ENCODE measurements around the gene GM2A. TPM values are rescaled to one million over a fixed set of nuclear protein-coding genes. Genes with fewer than 3 reads are reported as not detected.

The GM2A gene
- total and polyA plus RNA-seq, 2 of the 13 experiments (the other 11 are each of a cell fraction or from before 2014, with no cell fraction given): 14.6 to 29.6 TPM

DNA sequence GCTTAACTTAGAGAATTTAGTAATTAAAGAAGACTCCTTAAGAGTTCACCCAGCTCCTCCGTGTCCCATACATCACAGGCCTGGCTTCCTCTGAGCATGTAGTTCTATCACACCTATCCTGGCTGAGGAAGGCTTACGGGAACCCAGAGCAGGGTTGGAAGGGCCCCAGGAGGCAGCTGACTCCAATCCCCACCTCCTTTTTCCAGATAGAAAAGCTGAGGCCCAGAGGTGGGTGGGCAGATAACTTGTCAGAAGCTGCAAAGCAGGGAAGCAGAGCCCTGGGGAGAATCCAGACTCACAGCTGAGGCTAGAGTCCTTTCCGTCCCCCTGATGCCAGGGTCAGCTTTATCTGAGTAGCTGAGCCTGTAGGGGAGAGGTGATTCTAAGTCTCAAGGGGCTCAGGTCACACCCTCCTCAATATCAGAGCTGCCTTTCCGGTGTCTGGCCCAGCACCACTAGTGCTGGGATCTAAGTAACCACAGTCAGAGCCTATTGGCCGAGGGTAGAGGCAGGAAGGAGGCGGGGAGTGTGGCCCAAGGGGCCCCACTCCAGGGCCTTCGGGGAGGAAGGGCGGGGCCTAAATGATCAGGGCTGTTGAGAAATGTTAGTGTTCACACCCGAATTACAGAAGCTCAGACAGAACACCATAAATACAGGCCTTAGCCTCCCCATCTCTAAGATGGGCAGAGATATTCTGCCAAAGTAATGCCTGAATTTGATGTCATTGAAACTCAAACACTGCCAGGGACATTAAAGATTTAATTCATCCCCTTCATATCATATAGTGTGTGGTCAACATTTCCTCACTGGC lies 39.0 kb upstream of the GM2A start:
- intact Hi-C loops (cut with micrococcal nuclease; ENCODE audit: unreplicated experiment): no loop called here
- FAIRE-seq (peak; percentile 30), ATAC-seq (peak; percentile 90), DNase-seq (ENCODE audit: low spot score) (peak; percentile 45)
- WGBS (ENCODE audit: low lambda C conversion rate): 39% methylated on average over 8 of the region's 9 CpGs
- peak overlapping the region in 1 of 3 experiments; percentile 44; a peak in 2 of 6 replicates for H3K4me3 ChIP-seq (replicated peaks in 1 of 3; ENCODE audit: insufficient read depth in 1 of 3, low read depth in 2 of 3, low read length in 3 of 3)
- H2AFZ ChIP-seq (ENCODE audit: low read length): no peak overlapping the region
- peak overlapping the region; percentile 32; the same call in 1 of the 2 replicates for H3K9ac ChIP-seq (ENCODE audit: insufficient read depth, low read depth, low read length)
- no TSS peak for BruUV-seq (replicated peaks)
- no peak overlapping the region for H3K27ac ChIP-seq (ENCODE audit: extremely low read length, insufficient read depth, low read length)
- H3K36me3 ChIP-seq (replicated peaks in 1 of 2; ENCODE audit: control insufficient read depth in 1 of 2, insufficient read depth in 2 of 2, low read length in 2 of 2): no peaks in the 10 kb centered on the region
- in situ Hi-C loops (cut with HindIII; ENCODE audit: extremely low pct_ligation_motif_present, low pct_unique_long_range_greater_than_20kb): no loop called here
- ChIA-PET CTCF (ENCODE audit: low intra/inter-chr PET ratio, low total read pairs) (no interaction called here), POLR2A (interaction anchor here (0.6 to 2.5 kb wide), 5 partner anchors 10 to 68 kb away, joined by 3 to 12 read pairs (median 4); partner anchors contain the start of genes CCDC69 and GM2A)
- H3K27me3 ChIP-seq (ENCODE audit: control insufficient read depth in 1 of 2, insufficient read depth in 2 of 2, low read length in 2 of 2): no peaks in the 10 kb centered on the region
- H4K20me1 ChIP-seq (ENCODE audit: insufficient read depth, low read length): no peaks in the 10 kb centered on the region
- H3K4me1 ChIP-seq (ENCODE audit: insufficient read depth, low read length): peaks cover 49% of the 10 kb centered on the region
- H3K79me2 ChIP-seq (ENCODE audit: insufficient read depth, low read length): no peaks in the 10 kb centered on the region
- H3K4me2 ChIP-seq (ENCODE audit: low read depth, low read length): peak overlapping the region; percentile 59
- H3K9me3 ChIP-seq (ENCODE audit: low read length): no peaks in the 10 kb centered on the region
- no peak for TF ChIP-seq PHF5A (CRISPR knock-in tag; IDR thresholded peaks at IDR 0.05; ENCODE audit: low read depth, unreplicated experiment)
- TF ChIP-seq SP5 (CRISPR knock-in tag; IDR thresholded peaks at IDR 0.05; ENCODE audit: borderline replicate concordance, low read depth): 0 out of 2 replicates have a peak, but pooled peaks have one; percentile 21
- no peak for TF ChIP-seq YY1 (IDR thresholded peaks at IDR 0.05; ENCODE audit: insufficient read depth, insufficient replicate concordance, low read depth, low read length)
- no peak for TF ChIP-seq RARG (CRISPR knock-in tag; IDR thresholded peaks at IDR 0.05; ENCODE audit: low read depth)
- TF ChIP-seq ZNF749 (CRISPR knock-in tag; IDR thresholded peaks at IDR 0.05; ENCODE audit: borderline replicate concordance): no peak
- TF ChIP-seq, protein P1, sequence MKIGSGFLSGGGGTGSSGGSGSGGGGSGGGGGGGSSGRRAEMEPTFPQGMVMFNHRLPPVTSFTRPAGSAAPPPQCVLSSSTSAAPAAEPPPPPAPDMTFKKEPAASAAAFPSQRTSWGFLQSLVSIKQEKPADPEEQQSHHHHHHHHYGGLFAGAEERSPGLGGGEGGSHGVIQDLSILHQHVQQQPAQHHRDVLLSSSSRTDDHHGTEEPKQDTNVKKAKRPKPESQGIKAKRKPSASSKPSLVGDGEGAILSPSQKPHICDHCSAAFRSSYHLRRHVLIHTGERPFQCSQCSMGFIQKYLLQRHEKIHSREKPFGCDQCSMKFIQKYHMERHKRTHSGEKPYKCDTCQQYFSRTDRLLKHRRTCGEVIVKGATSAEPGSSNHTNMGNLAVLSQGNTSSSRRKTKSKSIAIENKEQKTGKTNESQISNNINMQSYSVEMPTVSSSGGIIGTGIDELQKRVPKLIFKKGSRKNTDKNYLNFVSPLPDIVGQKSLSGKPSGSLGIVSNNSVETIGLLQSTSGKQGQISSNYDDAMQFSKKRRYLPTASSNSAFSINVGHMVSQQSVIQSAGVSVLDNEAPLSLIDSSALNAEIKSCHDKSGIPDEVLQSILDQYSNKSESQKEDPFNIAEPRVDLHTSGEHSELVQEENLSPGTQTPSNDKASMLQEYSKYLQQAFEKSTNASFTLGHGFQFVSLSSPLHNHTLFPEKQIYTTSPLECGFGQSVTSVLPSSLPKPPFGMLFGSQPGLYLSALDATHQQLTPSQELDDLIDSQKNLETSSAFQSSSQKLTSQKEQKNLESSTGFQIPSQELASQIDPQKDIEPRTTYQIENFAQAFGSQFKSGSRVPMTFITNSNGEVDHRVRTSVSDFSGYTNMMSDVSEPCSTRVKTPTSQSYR (CRISPR knock-in tag; IDR thresholded peaks at IDR 0.05; ENCODE audit: borderline replicate concordance): no peak
- TF ChIP-seq, protein P2, sequence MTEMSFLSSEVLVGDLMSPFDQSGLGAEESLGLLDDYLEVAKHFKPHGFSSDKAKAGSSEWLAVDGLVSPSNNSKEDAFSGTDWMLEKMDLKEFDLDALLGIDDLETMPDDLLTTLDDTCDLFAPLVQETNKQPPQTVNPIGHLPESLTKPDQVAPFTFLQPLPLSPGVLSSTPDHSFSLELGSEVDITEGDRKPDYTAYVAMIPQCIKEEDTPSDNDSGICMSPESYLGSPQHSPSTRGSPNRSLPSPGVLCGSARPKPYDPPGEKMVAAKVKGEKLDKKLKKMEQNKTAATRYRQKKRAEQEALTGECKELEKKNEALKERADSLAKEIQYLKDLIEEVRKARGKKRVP (CRISPR knock-in tag; IDR thresholded peaks at IDR 0.05): no peak
- TF ChIP-seq SIX1 (CRISPR knock-in tag; IDR thresholded peaks at IDR 0.05; ENCODE audit: borderline replicate concordance): no peak
- TF ChIP-seq ZNF766 (CRISPR knock-in tag; IDR thresholded peaks at IDR 0.05; ENCODE audit: borderline replicate concordance): no peak
- TF ChIP-seq RBM39 (IDR thresholded peaks at IDR 0.05; ENCODE audit: low read depth, low read length, poor library complexity, severe bottlenecking): no peak
- TF ChIP-seq ZNF790 (CRISPR knock-in tag; IDR thresholded peaks at IDR 0.05; ENCODE audit: borderline replicate concordance): no peak
- peak; percentile 63; the same call in 1 of the 2 replicates for TF ChIP-seq POLR2G (IDR thresholded peaks at IDR 0.05; ENCODE audit: low read depth, low read length)
- no peak for TF ChIP-seq SRSF1 (optimal IDR thresholded peaks at IDR 0.05; ENCODE audit: low read depth, low read length)
- TF ChIP-seq, protein P3, sequence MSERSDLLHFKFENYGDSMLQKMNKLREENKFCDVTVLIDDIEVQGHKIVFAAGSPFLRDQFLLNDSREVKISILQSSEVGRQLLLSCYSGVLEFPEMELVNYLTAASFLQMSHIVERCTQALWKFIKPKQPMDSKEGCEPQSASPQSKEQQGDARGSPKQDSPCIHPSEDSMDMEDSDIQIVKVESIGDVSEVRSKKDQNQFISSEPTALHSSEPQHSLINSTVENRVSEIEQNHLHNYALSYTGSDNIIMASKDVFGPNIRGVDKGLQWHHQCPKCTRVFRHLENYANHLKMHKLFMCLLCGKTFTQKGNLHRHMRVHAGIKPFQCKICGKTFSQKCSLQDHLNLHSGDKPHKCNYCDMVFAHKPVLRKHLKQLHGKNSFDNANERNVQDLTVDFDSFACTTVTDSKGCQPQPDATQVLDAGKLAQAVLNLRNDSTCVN (CRISPR knock-in tag; IDR thresholded peaks at IDR 0.05; ENCODE audit: borderline replicate concordance): no peak; the same call in 1 of the 2 replicates
- TF ChIP-seq ZBTB3 (CRISPR knock-in tag; IDR thresholded peaks at IDR 0.05; ENCODE audit: borderline replicate concordance, low read depth): no peak
- no peak for TF ChIP-seq ZFP41 (CRISPR knock-in tag; IDR thresholded peaks at IDR 0.05; ENCODE audit: borderline replicate concordance)
